SH-SY5Y (cell line): ENCODE data around the gene LCN10.

Experiments used
- GATA2 ChIP-seq: IDR thresholded peaks from 2 replicates; pipeline ENCODE4 v1.6.1; 2011; ENCODE audit warnings: mild to moderate bottlenecking, low read depth, low read length
- GATA3 ChIP-seq: IDR thresholded peaks from 2 replicates; pipeline ENCODE4 v1.6.1; 2011; ENCODE audit warnings: low read depth, mild to moderate bottlenecking, low read length, moderate library complexity

Gene LCN10

GRCh38 chr9:136748201-136748600, 5.5 kb upstream of the LCN10 start, which contains the start of gene LCN6:
LCN6 (minus strand) TSS chr9:136748525; CDS start chr9:136748483, 42 bp downstream.
- TF ChIP-seq GATA3 (no peak), GATA2 (no peak)

GRCh38 chr9:136747161-136748060, 4.7 kb upstream of the LCN10 start:
- TF ChIP-seq GATA2 (no peak), GATA3 (no peak)

- TF ChIP-seq GATA2 = no peak
Observed at GRCh38 chr9:136746621-136747020, 3.9 kb upstream of the LCN10 start.

- TF ChIP-seq GATA2 (no peak), GATA3 (no peak)
Observed at GRCh38 chr9:136746155-136746490, 3.4 kb upstream of the LCN10 start.

- TF ChIP-seq GATA2 (no peak), GATA3 (no peak)
Observed at GRCh38 chr9:136745389-136746154, 2.8 kb upstream of the LCN10 start.

- TF ChIP-seq GATA2 = no peak
- no peak for TF ChIP-seq GATA3
Observed at GRCh38 chr9:136744773-136745172, 2.0 kb upstream of the LCN10 start.

- no peak for TF ChIP-seq GATA2
- TF ChIP-seq GATA3 = no peak
Observed at GRCh38 chr9:136743639-136744211, 985 bp upstream of the LCN10 start.

- no peak for TF ChIP-seq GATA3
- TF ChIP-seq GATA2 = no peak
Observed at GRCh38 chr9:136741883-136742571, 713 bp downstream of the LCN10 start.

- TF ChIP-seq GATA3 = no peak
- TF ChIP-seq GATA2 = no peak
Observed at GRCh38 chr9:136740971-136741882, 1.5 kb downstream of the LCN10 start.

- no peak for TF ChIP-seq GATA2
- TF ChIP-seq GATA3 = no peak
Observed at GRCh38 chr9:136740491-136740890, 2.2 kb downstream of the LCN10 start.

GRCh38 chr9:136740069-136740468, 2.7 kb downstream of the LCN10 start:
- TF ChIP-seq GATA2 (no peak), GATA3 (no peak)

- TF ChIP-seq GATA2 = no peak
- TF ChIP-seq GATA3 = no peak
Observed at GRCh38 chr9:136739509-136739908, 3.2 kb downstream of the LCN10 start.

GRCh38 chr9:136738960-136739359, 3.8 kb downstream of the LCN10 start:
- TF ChIP-seq GATA3 (no peak), GATA2 (no peak)
